H1 (cell line): ENCODE data around the gene RUNX1. TPM values are rescaled to one million over a fixed set of nuclear protein-coding genes. Genes with fewer than 3 reads are reported as not detected.

Experiments used
- polyA plus RNA-seq, 7 experiments: library from polyadenylated mRNA; depleted of rRNA in 3 of 7; stranded (reverse) in 5 of 7; unstranded in 2 of 7; fragments of >200 nt in 5 of 7; fragments of 200-250 nt in 2 of 7; gene quantifications; 1 replicate in 5 of 7; 2 replicates in 1 of 7; 4 replicates in 1 of 7; pipeline versions ENCODE4 v1.2.1 to v1.2.3, GENCODE V29; 2011 to 2013; ENCODE audit warnings: missing spikeins in 2 of 7, mixed read lengths in 2 of 7
- total RNA-seq: library from RNA; stranded (reverse); fragmentation: NEBNext Ultra II Directional; extraction: Animal tissue kit (Norgen Biotek cat#: 25700); gene quantifications from 2 replicates; pipeline ENCODE4 v1.2.1, GENCODE V29; 2021
- TF ChIP-seq, protein P1 (sequence below): IDR thresholded peaks from 2 replicates; pipeline ENCODE4 v1.6.1; 2011; ENCODE audit warnings: low read depth, mild to moderate bottlenecking, low read length; ENCODE audit not compliant: insufficient read depth

The RUNX1 gene
- total and polyA plus RNA-seq, 2 of the 8 experiments (the other 6 are each of a cell fraction or from before 2014, with no cell fraction given), result 0.20 to 0.60 TPM

DNA sequence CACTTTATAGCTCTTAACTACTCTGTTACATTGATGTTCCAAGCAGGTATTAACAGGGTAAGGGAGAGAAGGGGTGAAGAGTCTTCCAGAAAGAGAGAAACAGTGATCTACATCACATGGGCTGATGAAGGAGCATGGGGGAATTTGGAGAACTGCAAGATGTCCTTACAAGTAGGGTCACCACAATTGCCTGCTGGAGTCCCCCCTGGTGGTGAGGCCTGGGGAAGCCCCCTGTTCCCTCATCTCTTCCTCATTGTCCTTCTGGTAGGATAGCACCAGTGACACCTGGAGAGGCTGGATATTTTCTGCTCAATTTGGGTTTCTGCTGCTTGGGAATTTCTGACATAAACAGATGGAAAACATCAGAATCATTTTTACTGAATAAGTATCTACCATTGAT is 126.6 kb downstream of the RUNX1 start (continued):
- TF ChIP-seq, protein P1, sequence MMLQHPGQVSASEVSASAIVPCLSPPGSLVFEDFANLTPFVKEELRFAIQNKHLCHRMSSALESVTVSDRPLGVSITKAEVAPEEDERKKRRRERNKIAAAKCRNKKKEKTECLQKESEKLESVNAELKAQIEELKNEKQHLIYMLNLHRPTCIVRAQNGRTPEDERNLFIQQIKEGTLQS, result no peak
